CD8-positive, alpha-beta memory T cell (primary cell): ENCODE measurements around the gene NUDT1. TPM values are rescaled to one million over a fixed set of nuclear protein-coding genes. Genes with fewer than 3 reads are reported as not detected.

ENCODE experiments used
- CTCF ChIA-PET: fragments of 350-600 bp; sonication (Branson Sonifier 250); formaldehyde crosslinking; loops from one replicate; lab custom pipeline; 2021; ENCODE audit warnings: antibody characterized with exemption; lab: Charles Lee
- POLR2A ChIA-PET: fragments of 350-600 bp; sonication (Branson Sonifier 250); formaldehyde crosslinking; loops from one replicate; lab custom pipeline; 2021; ENCODE audit warnings: antibody characterized with exemption; lab: Charles Lee
- DNase-seq, 5 donors: peaks; one replicate each; pipeline versions ENCODE4 v3.0.0 to v3.0.0-alpha.2; 2020 to 2022; ENCODE audit warnings: mixed read lengths in 1 of 5
- H3K27ac ChIP-seq: one replicate; pipeline ENCODE4 v1.7.0; 2013; ENCODE audit warnings: low read depth, mild to moderate bottlenecking, low read length, moderate library complexity
- H3K27me3 ChIP-seq: 2 replicates; pipeline ENCODE4 v1.7.0; 2013; ENCODE audit warnings: low read length, mild to moderate bottlenecking; ENCODE audit not compliant: insufficient read depth, poor library complexity, severe bottlenecking
- H3K36me3 ChIP-seq: 2 replicates; pipeline ENCODE4 v1.7.0; 2013; ENCODE audit warnings: mild to moderate bottlenecking, low read length, moderate library complexity; ENCODE audit not compliant: insufficient read depth
- H3K4me1 ChIP-seq: 2 replicates; pipeline ENCODE4 v1.7.0; 2013; ENCODE audit warnings: mild to moderate bottlenecking, low read length, moderate library complexity; ENCODE audit not compliant: insufficient read depth
- H3K4me3 ChIP-seq: 2 replicates; pipeline ENCODE4 v1.7.0; 2013; ENCODE audit warnings: mild to moderate bottlenecking, low read length
- H3K9me3 ChIP-seq: 2 replicates; pipeline ENCODE4 v1.7.0; 2013; ENCODE audit warnings: mild to moderate bottlenecking, low read length
- H3K27ac Mint-ChIP-seq, 8 donors: one replicate each; pipeline ENCODE4 v1.8.0; 2020 to 2021; ENCODE audit warnings: mixed read lengths in 8 of 8, mild to moderate bottlenecking in 6 of 8, inconsistent platforms in 3 of 8, moderate library complexity in 3 of 8
- H3K27me3 Mint-ChIP-seq, 2 donors: one replicate each; pipeline ENCODE4 v1.8.0; 2020 to 2021; ENCODE audit warnings: mixed read lengths in 2 of 2, mild to moderate bottlenecking in 1 of 2, moderate library complexity in 1 of 2
- H3K36me3 Mint-ChIP-seq, 3 donors: one replicate each; pipeline ENCODE4 v1.8.0; 2020 to 2021; ENCODE audit warnings: mixed read lengths in 3 of 3, inconsistent platforms in 1 of 3, mild to moderate bottlenecking in 1 of 3
- H3K4me1 Mint-ChIP-seq, 3 donors: one replicate each; pipeline ENCODE4 v1.8.0; 2020 to 2021; ENCODE audit warnings: mixed read lengths in 3 of 3, inconsistent platforms in 1 of 3, mild to moderate bottlenecking in 1 of 3
- H3K4me3 Mint-ChIP-seq, 7 donors: one replicate each; pipeline ENCODE4 v1.8.0; 2020 to 2021; ENCODE audit warnings: mixed read lengths in 7 of 7, mild to moderate bottlenecking in 6 of 7, moderate library complexity in 4 of 7, inconsistent platforms in 2 of 7
- H3K9me3 Mint-ChIP-seq, 5 donors: one replicate each; pipeline ENCODE4 v1.8.0; 2020 to 2022; ENCODE audit warnings: mixed read lengths in 5 of 5, mild to moderate bottlenecking in 3 of 5, moderate library complexity in 2 of 5, inconsistent platforms in 1 of 5
- polyA plus RNA-seq: library from polyadenylated mRNA; unstranded; fragments of 300-500 nt; fragmentation: Illumina TruSeq; gene quantifications from one replicate; pipeline ENCODE4 v1.2.3, GENCODE V29; 2021
- total RNA-seq, 2 experiments: library from RNA; stranded (reverse); gene quantifications; one replicate each; pipeline ENCODE4 v1.2.3, GENCODE V29; 2021

Gene NUDT1
- total RNA-seq (10 to 100 TPM; 83.1 to 89.8 TPM), polyA plus RNA-seq (52.7 TPM)

DNA sequence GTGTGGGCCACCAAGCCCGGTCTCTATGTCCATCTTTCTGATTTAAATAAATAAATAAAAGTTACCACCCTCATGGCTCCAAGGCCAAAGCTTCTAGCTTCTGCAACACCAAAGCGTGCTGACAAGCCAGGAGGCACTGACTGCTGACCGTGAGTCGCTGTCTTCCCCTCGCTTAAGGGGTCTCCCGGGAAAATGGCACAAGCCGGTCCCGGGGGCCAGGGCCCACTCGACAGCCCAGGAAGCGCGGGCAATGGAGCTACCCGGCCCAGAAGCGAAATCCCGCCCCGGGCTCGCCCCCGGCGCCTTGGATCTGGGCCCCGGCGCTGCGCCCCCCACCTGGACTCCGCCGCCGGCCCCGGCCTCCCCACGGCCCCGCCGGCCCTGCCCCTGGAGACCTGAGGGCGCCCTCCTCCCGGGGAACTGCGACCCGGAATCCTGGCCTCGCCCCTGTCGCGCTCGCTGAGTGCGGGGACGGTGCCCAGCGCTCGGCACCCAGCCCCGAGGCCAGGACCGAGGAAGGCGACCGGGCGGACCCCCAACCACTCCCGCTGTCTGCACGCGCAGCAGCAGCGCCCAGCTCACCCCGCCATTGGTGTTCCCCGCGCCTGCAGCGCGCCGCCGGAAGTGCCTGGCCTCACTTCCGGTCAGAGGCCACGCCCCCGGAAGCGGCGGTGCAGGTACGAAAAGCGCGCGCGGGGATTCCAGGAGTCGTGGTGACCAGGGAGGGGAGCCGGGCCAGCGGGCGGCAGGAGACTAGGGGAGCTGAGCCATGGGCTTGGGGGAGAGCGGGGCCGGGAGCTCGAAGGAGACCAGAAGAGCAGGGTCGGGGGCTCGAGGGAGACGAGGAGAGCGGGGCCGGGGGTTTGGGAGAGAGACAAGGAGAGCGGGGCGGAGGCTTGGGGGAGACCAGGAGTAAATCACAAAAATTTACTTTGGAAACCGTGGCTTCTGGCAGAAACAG lies at the start of gene NUDT1, which contains the start of gene MRM2:
NUDT1 (plus strand) TSS at position 647 of the 961 bp plus-strand sequence. CDS start 2,349 bp downstream, outside the sequence.
MRM2 (minus strand) TSS at position 626 of the 961 bp plus-strand sequence; CDS start at position 590, 36 bp downstream.
- POLR2A ChIA-PET, result interaction anchor here (0.6 to 1.6 kb wide), 4 partner anchors 9 to 152 kb away, joined by 3 to 6 read pairs (median 4); partner anchors contain the start of genes EIF3B, MAD1L1 and SNX8
- no peaks in the 10 kb centered on the region for H3K27me3 ChIP-seq
- CTCF ChIA-PET, result interaction anchor here (1.1 to 1.6 kb wide), 4 partner anchors 9 to 227 kb away, joined by 3 to 9 read pairs (median 4); partner anchors contain the start of gene MAD1L1
- H3K4me1 ChIP-seq, result peaks cover 13% of the 10 kb centered on the region
- H3K36me3 Mint-ChIP-seq, result peaks cover 0 to 40% (median 0%) of the 10 kb centered on the region in 3 donors
- H3K4me1 Mint-ChIP-seq, result peaks cover 9 to 27% (median 19%) of the 10 kb centered on the region in 3 donors
- H3K9me3 ChIP-seq, result no peaks in the 10 kb centered on the region
- peak within 1 kb of the TSS; percentile 70 for H3K27ac ChIP-seq
- H3K36me3 ChIP-seq, result peaks cover 9% of the 10 kb centered on the region
- no peaks in the 10 kb centered on the region for H3K9me3 Mint-ChIP-seq
- H3K27me3 Mint-ChIP-seq, result no peaks in the 10 kb centered on the region
- peak within 1 kb of the TSS; percentile 84 to 97 (median 94) for H3K4me3 Mint-ChIP-seq
- H3K4me3 ChIP-seq, result peak within 1 kb of the TSS; percentile 72
- peak within 1 kb of the TSS; percentile 79 to 95 (median 92) for H3K27ac Mint-ChIP-seq
- DNase-seq, result peak; percentile 46 to 71 (median 49)

DNA sequence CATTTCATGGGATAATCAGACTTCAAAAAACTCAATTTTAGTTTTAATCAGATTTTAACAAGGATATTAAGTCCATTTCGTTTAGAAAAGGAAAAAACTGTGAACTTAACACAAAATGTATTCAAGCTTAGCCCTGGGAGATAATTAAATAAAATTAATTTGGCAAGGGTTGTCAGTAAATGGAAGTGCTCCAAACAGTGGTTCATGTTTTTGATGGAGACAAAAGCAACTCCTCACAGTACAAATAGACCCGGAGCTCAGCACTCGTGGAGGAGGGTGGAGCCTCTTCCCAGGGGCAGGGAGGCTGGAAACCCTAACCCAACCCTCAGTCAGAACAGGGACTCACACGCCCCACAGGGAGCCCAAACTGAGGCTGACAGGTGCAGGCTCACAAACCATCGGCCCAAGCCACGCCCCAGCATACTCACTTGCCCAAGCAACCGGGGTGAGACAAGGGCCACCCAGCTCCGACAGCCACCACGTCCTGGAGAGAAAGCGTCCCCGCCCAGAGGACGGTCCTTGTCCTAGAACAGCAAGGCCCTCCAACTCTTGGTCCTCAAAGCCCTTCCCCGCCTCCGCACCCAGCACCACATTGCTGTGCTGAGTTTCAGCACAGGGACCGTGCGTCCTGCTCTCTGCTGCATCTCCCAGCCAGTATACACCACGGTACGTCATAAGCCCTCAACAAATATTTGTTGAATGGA lies 49.0 kb upstream of the NUDT1 start:
- DNase-seq, result no peak
- Histone ChIP-seq H3K4me1 (no peaks in the 10 kb centered on the region), H3K27me3 (no peaks in the 10 kb centered on the region), H3K27ac (no peak overlapping the region), H3K36me3 (no peaks in the 10 kb centered on the region), H3K9me3 (no peaks in the 10 kb centered on the region), H3K4me3 (no peak overlapping the region)
- H3K4me1 Mint-ChIP-seq, result peaks cover 0 to 8% (median 5%) of the 10 kb centered on the region in 3 donors
- H3K9me3 Mint-ChIP-seq, result peaks cover 0 to 2% (median 0%) of the 10 kb centered on the region in 5 donors
- ChIA-PET CTCF (no interaction called here), POLR2A (no interaction called here)
- H3K36me3 Mint-ChIP-seq, result peaks cover 13 to 52% (median 25%) of the 10 kb centered on the region in 3 donors
- no peaks in the 10 kb centered on the region for H3K27me3 Mint-ChIP-seq
- no peak overlapping the region for H3K4me3 Mint-ChIP-seq
- peak overlapping the region in 1 of 8 donors; percentile 65 for H3K27ac Mint-ChIP-seq

DNA sequence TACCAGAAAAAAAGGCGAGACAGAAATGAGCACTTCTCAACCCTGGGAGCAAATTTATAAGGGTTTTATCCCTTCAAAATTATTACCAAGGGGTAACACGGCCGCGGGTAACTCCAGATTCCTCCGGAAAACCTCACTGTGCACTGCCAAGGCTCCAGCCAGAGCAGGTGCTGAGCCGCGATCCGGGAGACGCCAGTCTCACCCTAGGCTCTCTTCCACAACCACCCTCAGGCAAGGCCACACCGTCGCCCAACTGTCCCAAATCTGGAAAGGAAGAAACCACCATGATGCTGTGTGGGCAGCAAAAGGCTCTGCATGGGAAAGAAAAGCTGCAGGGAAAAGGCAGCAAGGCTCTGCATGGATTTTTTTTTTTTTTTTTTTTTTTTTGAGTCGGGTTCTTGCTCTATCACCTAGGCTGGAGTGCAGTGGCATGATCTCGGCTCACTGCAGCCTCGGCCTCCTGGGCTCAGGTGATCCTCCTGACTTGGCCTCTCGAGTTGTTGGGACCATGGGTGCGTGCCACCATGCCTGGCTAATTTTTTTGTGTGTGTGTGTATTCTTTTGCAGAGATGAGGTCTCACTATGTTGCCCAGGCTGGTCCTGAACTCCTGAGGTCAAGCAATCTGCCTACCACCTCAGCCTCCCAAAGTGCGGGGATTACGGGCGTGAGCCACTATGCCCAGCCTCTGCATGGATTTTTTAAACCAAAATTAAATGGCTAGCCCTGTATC lies 48.3 kb upstream of the NUDT1 start:
- Mint-ChIP-seq H3K4me1 (peaks cover 0 to 8% (median 5%) of the 10 kb centered on the region in 3 donors), H3K27ac (peak overlapping the region in 1 of 8 donors; percentile 32), H3K27me3 (no peaks in the 10 kb centered on the region), H3K36me3 (peaks cover 7 to 49% (median 21%) of the 10 kb centered on the region in 3 donors), H3K4me3 (no peak overlapping the region), H3K9me3 (peaks cover 0 to 2% (median 0%) of the 10 kb centered on the region in 5 donors)
- Histone ChIP-seq H3K9me3 (no peaks in the 10 kb centered on the region), H3K36me3 (no peaks in the 10 kb centered on the region), H3K4me3 (no peak overlapping the region), H3K4me1 (no peaks in the 10 kb centered on the region), H3K27me3 (no peaks in the 10 kb centered on the region), H3K27ac (no peak overlapping the region)
- POLR2A ChIA-PET, result no interaction called here
- CTCF ChIA-PET, result no interaction called here
- DNase-seq, result no peak

DNA sequence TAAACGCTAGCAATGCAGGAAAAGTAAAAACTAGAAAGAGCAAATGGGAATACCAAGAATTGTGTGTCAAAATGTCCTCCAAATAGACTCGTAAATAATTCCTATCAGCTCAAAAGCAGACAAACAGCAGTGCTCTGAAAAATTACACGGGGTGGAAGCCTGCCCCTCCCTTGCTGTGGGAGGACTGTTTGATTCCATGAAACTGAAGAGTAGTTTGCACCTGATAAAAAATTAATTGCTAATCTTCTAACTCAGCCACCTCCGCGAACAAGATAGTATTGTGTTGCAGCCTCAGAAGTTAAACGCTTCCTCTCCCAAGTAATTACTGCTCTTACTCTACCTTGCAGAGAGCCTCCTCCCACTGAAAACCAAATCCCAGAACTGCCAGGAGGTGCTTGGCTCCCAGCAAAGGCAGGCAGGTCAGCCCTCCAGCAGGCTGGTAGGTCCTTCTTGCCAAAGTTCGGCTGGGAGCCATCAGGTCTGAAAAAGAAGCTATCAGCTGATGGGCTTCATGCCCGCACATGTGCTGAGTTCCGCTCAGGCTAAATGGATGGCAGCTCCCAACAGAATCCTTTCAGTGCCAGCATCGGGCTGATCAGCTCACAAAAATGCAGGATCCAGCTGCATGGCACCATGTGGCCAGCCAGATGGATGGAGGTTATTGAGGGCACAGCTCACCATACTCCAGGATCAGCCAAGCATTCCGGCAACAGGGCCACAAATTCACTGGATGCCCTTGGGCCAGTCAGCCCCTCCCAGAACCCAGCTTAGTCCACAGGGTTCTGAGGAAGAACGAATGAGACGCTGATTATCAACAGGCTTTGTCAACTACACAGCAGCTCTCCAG lies 46.4 kb upstream of the NUDT1 start:
- Mint-ChIP-seq H3K27ac (peak overlapping the region in 1 of 8 donors; percentile 47), H3K4me3 (no peak overlapping the region), H3K4me1 (peaks cover 0 to 8% (median under 1%) of the 10 kb centered on the region in 3 donors), H3K27me3 (no peaks in the 10 kb centered on the region), H3K9me3 (peaks cover 0 to 2% (median 0%) of the 10 kb centered on the region in 5 donors), H3K36me3 (peaks cover 0 to 50% (median 18%) of the 10 kb centered on the region in 3 donors)
- Histone ChIP-seq H3K27me3 (no peaks in the 10 kb centered on the region), H3K4me1 (no peaks in the 10 kb centered on the region), H3K27ac (no peak overlapping the region), H3K4me3 (no peak overlapping the region), H3K36me3 (no peaks in the 10 kb centered on the region), H3K9me3 (no peaks in the 10 kb centered on the region)
- no peak for DNase-seq
- POLR2A ChIA-PET, result no interaction called here
- CTCF ChIA-PET, result no interaction called here

DNA sequence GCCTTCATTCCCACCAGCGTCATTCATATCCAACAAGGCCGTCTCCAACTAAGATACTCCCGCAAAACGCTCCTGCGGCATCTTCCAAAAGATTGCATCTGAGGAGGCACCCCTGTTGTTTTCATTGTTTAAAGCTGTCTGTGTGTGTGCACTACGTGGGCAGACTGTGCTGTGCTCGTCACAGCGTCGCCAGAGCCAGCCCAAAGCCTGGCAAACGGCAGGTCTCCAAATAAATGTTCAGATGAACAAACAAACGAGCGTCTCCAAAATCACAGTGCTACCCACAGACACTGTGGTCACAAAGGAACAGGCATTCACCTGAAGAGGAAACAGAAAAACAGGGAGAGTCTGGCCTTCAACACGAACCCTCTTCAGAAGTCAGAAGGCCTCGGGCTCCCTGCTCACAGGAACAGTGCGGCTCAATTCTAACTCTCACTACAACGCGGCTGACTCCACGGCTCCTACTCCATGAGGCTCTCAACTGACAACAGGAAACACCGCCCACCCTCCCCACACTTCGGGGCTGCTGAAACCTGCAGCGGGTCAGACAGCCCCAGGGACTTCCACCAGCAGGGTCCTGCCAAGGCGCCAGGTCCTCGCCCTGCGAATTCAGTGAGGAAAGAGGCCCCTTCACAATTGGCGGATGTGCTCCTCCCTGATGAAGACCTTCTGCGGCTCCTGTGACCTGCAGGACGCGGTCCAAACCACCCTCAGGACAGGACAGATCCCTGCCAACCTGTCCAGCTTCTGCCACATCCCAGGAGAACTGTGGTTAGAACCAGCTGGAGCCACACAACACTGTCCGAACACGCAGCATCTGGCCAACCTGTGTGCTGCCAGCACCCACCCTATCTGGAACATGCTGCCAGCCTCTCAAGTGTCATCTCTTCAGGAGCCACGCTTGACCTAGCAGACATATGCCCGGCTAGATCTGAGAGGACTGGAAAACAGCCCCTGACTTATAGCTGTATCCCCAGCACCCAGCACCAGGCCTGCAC lies 45.3 kb upstream of the NUDT1 start:
- ChIA-PET POLR2A (no interaction called here), CTCF (no interaction called here)
- H3K4me3 ChIP-seq, result no peak overlapping the region
- Mint-ChIP-seq H3K4me1 (peaks cover 0 to 8% (median 0%) of the 10 kb centered on the region in 3 donors), H3K9me3 (peaks cover 0 to 2% (median 0%) of the 10 kb centered on the region in 5 donors), H3K27me3 (no peaks in the 10 kb centered on the region), H3K4me3 (no peak overlapping the region), H3K36me3 (peaks cover 0 to 52% (median 18%) of the 10 kb centered on the region in 3 donors), H3K27ac (peak overlapping the region in 1 of 8 donors; percentile 89)
- no peak for DNase-seq
- H3K9me3 ChIP-seq, result no peaks in the 10 kb centered on the region
- H3K27ac ChIP-seq, result no peak overlapping the region
- H3K27me3 ChIP-seq, result no peaks in the 10 kb centered on the region
- H3K4me1 ChIP-seq, result no peaks in the 10 kb centered on the region
- H3K36me3 ChIP-seq, result no peaks in the 10 kb centered on the region

DNA sequence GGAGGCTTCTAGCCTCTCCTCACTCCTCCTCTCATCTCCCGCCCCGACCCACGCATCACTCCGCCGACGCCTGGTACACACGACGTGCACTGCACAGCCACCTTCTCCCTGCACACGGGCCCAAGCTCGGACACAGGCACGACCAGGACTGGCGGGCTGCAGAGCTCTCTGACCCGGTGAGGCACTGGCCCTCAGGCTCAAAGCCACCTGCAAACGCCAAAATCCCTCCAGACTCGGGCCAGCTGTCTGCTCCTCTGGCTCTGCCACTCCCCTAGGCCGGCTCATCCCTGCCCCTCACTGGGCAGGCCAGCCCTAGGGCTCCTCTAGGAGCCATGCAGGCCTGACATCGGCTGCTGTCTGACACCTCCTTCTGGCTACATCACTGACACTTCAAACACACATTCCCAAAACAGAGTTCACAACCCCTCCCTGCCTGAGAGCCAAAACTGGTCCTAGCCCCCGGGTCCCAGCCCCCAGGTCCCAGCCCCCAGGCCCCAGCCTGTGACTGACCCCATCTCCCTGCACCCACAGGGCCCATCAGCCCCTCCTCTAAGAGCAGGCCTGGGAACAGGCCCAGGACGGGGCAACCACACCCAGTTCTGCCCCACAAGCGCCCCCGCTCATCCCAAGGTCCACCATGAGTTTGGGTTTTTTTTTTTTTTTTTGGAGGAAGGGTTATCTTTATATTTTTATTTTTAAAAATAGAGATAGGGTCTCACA lies 44.4 kb upstream of the NUDT1 start:
- no peaks in the 10 kb centered on the region for H3K4me1 ChIP-seq
- Mint-ChIP-seq H3K9me3 (peaks cover 0 to 2% (median 0%) of the 10 kb centered on the region in 5 donors), H3K27me3 (no peaks in the 10 kb centered on the region), H3K4me3 (no peak overlapping the region), H3K27ac (peak overlapping the region in 2 of 8 donors; percentile 89 to 91), H3K4me1 (peaks cover 0 to 8% (median 0%) of the 10 kb centered on the region in 3 donors), H3K36me3 (peaks cover 0 to 54% (median 17%) of the 10 kb centered on the region in 3 donors)
- no peaks in the 10 kb centered on the region for H3K27me3 ChIP-seq
- CTCF ChIA-PET, result no interaction called here
- H3K36me3 ChIP-seq, result no peaks in the 10 kb centered on the region
- H3K9me3 ChIP-seq, result no peaks in the 10 kb centered on the region
- POLR2A ChIA-PET, result no interaction called here
- H3K4me3 ChIP-seq, result no peak overlapping the region
- no peak overlapping the region for H3K27ac ChIP-seq
- no peak for DNase-seq
